SK-N-SH (cell line): ENCODE data around the gene NUP107.

ENCODE experiments used
- GABPA ChIP-seq: IDR thresholded peaks from 2 replicates; pipeline ENCODE4 v1.4.0; 2012; ENCODE audit warnings: low read depth, mild to moderate bottlenecking
- PBX3 ChIP-seq: IDR thresholded peaks from 2 replicates; pipeline ENCODE4; 2012
- TF ChIP-seq, protein P1 (sequence below): fragments of 200-600 bp; sonication (generic); IDR thresholded peaks from 2 replicates; pipeline ENCODE4 v1.6.1; 2017; ENCODE audit warnings: antibody characterized with exemption, mild to moderate bottlenecking, moderate library complexity

DNA sequence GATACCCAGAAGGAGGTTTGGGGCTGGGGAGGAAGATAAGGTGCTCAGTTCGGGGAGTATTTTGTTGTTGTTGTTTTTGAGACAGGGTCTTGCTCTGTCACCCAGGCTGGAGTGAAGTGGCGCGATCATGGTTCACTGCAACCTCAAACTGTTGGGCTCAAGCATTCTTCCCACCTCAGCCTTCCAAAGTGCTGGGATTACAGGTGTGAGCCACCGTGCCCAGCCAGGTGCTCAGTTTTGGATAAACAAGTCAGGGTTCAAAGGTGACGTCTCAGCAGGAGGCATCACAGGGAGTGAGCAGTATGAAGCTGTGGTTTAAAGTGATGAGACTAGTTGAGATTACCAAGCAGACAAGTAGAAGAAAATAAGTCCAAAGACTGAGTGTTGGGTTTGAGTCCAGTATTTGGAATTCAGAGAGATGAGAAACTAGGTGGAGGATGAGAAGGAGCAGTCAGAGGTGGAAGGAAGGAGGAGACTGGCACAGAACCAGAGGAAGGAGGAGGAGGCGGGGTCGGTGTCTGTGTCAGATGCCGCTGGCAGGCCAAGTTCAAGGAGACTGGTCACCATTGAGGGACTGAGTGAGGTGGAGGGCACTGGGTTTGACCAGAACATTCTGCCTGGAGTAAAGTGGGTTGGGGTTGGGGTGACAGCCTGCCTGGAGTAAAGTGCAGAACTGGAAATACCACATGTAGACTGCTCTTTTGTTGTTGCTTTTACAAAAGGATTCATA is 75.3 kb downstream of the NUP107 start:
- TF ChIP-seq PBX3 = no peak
- TF ChIP-seq, protein P1, sequence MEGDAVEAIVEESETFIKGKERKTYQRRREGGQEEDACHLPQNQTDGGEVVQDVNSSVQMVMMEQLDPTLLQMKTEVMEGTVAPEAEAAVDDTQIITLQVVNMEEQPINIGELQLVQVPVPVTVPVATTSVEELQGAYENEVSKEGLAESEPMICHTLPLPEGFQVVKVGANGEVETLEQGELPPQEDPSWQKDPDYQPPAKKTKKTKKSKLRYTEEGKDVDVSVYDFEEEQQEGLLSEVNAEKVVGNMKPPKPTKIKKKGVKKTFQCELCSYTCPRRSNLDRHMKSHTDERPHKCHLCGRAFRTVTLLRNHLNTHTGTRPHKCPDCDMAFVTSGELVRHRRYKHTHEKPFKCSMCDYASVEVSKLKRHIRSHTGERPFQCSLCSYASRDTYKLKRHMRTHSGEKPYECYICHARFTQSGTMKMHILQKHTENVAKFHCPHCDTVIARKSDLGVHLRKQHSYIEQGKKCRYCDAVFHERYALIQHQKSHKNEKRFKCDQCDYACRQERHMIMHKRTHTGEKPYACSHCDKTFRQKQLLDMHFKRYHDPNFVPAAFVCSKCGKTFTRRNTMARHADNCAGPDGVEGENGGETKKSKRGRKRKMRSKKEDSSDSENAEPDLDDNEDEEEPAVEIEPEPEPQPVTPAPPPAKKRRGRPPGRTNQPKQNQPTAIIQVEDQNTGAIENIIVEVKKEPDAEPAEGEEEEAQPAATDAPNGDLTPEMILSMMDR = no peak
- no peak for TF ChIP-seq GABPA
